ENCODE results near the gene BTC.
"Not testable (repeated sequence)": the region's sequence is repeated elsewhere in the genome, so short reads cannot be mapped to it uniquely, and the experiment has no call there.

Gene BTC

DNA sequence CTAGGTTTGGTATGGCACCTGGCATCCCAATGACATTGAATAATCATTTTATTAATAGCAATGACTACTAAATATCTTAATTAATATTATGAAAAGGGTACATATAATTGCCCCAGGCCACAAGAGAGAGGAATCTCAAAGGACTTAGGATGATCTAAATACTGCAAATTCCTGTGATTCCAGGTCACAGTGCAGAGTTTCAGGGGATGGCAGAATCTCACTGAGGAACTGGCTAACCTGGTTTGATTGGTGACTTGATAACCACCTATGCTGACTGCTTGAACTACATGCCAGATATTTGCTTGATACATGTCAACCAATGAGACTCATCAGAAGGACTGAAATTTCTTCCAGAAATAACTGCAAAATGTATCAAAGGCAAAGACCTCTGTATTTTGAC is 37.2 kb downstream of the BTC start:
- no peak for DNase-seq

DNA sequence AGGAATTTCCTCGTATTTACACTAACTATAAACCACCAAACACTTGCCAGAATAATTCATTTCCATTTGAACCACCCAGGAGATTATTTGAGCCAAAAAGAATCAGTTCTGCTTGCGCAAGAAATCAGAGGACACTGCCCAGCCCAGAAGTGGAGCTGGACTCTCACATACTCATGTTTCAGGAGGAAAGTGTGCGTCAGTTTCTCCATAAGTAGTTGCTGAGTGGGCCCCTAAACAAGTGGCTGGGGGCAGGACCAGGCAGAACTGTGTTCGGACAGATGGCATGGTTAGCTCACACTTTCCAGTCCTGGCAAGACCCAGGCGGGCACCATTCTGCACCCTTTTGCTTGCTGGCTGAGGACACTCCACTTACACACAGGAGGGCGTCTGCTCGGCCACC is 38.8 kb downstream of the BTC start:
- DNase-seq, result no peak

DNA sequence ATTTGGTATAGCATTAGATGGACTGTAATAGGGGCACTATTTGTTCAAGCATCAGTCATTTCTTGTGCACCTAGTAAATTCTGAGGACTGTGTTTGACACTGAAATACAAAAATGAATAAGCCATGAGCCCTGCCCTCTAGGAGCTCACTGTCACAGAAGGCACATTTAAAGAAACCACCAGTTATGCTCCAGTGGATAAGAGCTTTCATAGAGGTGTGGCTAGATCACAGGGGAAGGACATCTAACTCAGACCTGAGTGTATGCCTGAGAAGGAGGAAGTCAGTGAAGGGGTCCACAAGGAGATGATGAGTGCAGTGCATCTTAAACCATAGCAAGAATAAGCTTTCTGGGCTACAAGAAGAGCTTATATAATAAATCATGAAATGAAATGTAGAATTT is 40.1 kb downstream of the BTC start:
- DNase-seq, result no peak

DNA sequence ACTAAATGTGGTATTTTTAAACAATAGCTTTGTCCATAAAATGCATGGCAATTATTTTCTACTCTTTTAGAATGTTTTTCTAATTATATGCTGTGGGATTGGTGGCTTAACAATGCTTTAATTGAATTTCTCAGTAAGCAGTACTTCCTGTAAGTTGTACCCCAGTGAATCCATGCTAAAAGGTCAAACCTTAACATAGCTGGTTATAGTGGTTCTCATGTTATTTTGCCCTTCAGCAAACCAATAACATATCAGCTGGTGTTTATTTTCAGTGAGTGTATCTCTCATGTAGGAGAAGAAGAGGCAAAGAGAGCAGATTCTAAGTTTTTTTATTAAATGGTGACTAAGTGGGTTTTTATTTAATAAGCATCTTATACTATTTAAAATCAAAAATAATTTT is 41.5 kb downstream of the BTC start:
- DNase-seq, result no peak

DNA sequence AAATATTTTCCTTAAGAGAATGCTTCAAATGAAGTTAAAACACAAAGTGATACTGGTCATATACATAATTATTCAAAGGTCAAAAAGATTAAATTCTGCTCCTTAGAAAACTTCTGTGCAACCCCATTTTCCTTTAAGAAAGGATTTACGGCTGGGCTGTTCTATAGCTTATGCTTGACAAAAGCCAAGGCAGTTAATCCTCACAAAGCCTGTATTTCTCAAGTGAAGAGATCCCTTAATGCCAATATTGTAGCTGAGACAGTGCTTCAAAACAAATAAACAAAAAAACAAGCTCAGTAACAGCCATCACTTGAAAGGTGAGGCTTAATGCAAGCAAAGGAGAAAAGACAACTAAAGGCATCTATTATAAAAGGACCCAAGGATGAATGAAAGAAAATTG is 42.5 kb downstream of the BTC start:
- DNase-seq, result no peak

DNA sequence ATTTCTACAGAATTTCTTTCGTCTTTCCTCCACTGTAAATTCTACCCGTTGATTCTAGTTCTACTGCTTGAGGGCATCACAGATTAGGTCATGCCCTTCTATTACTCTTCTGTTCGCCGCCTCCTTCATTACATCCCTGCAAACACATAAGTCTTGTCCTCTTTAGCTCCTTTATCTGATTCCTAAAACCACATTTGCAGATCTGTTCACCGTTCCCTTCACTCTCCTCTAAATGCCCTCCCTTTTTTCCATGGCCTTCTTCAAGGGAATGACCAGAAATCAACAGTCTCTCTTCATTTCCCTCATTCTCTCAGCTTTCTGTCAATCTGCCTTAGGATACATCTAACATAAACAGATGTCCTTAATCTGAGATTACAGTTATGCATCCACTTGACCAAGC is 43.1 kb downstream of the BTC start:
- DNase-seq, result no peak

DNA sequence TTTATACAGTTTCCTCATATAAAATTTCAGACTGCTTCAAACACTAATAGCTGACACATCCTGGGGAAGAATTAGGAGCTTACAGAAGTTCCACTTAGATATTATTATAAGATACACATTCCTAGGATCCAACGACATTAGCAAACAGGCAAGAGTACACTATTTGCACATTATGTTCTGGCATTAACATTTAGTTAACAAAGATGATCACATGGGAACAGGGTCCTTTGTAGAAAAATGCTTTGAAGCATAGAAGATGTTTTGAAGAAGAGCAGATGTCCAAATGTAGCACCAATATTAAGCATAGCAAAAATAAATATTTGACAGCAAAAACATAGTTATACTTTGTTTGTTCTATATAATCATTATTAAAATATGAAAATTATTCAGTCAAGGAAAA is 52.1 kb downstream of the BTC start:
- no peak for DNase-seq

DNA sequence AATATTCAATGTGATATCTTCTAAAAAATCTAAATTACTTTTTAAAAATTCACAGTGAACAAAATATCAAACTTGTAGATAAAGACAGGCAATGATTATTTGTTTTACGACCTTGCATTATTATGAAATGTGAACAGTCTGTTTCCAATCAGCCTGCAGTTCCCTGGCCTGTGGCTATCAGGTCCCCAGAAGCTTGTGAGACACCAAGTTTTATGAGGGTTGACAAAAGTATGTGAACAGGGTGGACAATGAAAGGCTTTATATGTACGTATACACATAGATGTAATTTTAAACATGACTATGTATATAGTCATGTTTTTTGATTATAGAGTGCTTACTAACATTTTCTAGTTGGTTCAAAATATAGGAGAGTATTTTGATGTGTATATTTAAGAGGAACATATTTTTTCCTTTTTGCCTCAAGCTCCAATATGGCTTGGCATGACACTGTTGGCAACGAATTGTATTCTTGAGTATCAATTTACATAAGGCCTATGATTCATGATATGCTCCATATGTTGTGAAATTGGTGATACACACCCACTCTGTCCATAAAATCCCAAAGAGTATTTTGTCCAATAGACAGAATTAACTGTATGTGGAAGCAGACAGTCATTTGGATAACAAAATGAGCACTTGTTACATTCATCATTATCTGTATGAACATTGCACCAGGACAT is 55.7 kb downstream of the BTC start:
- DNase-seq, result peak; percentile 3

DNA sequence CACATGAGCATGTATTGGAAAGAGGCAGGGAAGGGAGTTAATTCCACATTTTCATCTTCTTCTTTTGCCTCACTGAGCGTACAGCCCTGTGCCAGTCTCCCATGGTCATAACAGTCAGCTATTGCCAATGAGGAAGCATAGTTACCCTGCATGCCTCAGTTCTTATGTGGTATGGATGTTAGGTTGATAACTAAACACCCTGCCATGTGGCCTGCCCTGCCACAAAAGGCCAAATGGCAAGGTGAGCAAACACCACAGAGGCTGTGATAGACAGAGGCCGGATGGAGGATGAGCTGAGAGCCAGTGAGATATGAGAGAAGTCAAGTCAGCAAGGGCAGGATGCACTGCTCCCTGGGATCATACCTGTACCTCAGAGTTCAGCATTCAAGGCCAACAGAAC is 59.3 kb downstream of the BTC start:
- DNase-seq, result no peak

DNA sequence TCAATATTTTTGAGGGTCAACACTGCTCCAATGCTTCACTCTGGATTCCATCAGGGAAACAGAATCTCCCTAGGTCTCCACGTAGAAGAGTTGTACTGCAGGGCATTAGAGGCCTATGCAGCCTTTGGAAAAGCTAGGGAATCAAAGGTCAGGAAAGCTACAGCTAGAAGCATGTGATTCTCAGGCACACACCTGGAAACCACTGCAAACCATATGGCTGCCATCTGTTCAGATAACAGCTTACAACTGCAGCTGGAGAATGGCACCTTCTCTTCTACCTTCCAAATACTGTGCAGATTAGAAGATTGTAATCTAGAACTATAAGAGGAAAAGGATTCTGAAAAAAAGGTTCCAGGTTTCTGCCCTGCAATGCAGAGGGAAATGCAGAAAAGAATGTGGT is 60.6 kb downstream of the BTC start:
- no peak for DNase-seq

DNA sequence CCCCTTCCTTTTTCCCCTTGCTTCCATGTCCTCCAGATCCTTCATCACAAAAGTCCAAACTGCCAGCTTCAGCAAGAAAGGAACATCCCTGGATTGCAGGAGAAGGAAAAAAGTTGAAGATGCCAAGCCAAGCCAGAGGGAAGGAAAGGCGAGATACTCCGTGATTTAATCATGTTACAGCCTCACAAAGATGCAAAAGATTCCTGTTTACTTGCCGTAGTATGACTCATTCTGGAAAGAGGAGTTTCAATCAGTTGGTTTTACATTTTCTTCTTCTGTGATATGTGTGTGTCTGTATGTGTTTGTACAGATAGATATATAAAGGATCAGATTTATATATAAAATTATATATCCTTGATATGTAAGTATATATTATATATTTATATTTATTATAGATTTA is 69.3 kb downstream of the BTC start:
- DNase-seq, result no peak

DNA sequence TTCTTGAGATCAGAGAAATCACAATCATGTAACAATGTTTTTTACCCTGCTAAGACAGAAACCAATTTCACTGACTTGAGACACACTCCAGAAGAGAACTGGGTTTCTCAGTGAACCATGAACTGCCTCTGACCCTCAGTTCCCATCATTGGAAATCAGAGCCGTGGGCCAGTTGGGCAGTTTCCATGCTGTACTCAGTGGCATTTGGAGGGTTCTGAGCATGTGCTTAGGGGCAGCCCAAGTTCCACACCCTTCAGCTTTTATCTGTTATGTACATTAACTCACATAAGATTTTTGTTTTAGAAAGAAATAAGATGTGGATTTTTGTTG is 77.9 kb downstream of the BTC start:
- DNase-seq, result no peak

DNA sequence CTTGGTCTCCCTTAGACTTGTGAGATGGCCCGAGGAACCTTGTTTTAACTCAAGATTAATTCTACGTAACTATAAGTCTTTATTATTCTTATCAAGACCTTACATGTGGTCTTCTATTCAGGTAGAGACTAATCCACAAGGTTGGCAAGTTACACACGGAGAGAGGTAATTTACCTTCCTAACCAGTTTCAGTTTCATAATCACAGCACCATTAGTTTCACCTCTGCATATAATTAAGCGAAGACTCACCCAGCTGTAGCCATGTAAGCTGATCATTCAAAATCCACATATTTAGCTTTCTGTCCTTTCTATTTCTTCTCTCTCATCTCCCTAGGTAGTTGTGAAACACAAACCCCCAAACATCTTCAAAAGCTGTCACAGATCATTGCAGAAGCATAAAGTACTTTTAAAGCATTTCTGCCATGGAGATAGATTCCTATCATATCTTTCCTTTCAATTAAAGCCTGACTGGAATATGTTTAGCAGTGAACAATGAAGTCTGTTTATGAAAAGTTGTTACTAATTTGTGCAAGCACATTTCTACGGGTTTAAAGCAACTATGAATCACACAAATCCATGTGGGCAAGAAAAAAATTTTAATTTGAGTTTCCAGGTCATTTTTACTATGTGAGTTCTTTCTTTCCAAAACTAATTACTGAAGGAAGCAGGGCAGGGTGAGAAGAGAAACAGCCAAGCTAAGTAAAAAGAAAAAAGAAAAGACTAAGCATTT is 78.5 kb downstream of the BTC start:
- no peak for DNase-seq

DNA sequence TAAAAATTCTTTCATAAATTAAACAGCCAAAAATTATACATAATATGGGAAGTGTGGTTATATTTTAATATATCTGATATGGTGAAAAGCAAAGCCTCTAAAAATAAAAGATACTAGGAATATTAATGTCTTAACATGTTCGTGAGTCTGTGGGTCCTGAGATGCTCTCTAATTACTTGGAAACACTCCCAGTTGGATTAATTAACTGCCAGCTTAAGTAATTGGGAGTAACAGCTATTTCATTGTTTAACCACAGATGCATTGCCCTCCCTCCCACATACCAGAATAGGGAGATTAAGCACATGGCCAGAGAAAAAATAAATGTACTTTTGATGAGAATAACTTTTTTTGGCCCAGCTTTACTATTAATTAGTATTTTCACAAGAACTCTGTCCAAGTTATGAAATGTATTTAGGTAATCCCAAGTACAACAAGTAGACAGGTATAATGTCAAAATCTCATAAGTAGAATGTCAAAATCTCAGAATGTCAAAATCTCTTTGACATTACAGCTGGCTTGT is 79.7 kb downstream of the BTC start:
- no peak for DNase-seq

DNA sequence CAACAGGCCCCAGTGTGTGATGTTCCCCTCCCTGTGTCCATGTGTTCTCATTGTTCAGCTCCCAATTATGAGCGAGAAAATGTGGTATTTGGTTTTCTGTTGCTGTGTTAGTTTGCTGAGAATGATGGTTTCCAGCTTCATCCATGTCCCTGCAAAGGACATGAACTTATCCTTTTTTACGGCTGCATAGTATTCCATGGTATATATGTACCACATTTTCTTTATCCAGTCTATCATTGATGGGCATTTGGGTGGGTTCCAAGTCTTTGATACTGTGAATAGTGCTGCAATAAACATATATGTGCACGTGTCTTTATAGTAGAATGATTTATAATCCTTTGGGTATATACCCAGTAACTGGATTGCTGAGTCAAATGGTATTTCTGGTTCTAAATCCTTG is 86.2 kb downstream of the BTC start:
- not testable (repeated sequence) for DNase-seq

Measured in fibroblast of skin of abdomen (primary cell).